GM12878 (cell line): ENCODE measurements around the gene RNASE7. TPM values are rescaled to one million over a fixed set of nuclear protein-coding genes. Genes with fewer than 3 reads are reported as not detected.

Source experiments
- ATAC-seq: fragments of 200-7000 bp; cut with Tn5 transposase; 3 replicates; pipeline ENCODE4 v1.9.1; 2020; ENCODE audit warnings: mild to moderate bottlenecking, moderate library complexity
- BruUV-seq: library from RNA; stranded (reverse); fragments of 400-500 nt; replicated peaks from 2 replicates; lab custom pipeline; 2021; lab: Mats Ljungman, UMichigan
- CTCF ChIA-PET: fragments of 300-600 bp; sonication (Branson Sonifier 250); formaldehyde crosslinking; extraction: SDS; loops from one replicate; lab custom pipeline; 2021; ENCODE audit warnings: inconsistent platforms; lab: Yijun Ruan, JAX
- POLR2A ChIA-PET: fragments of 350-600 bp; formaldehyde crosslinking; extraction: SDS; loops from one replicate; lab custom pipeline; 2021; ENCODE audit warnings: inconsistent platforms; lab: Charles Lee
- RAD21 ChIA-PET: fragments of 300-600 bp; sonication (Branson Sonifier 250); formaldehyde crosslinking; loops from one replicate; lab custom pipeline; 2023; ENCODE audit warnings: antibody characterized with exemption; ENCODE audit not compliant: unreplicated experiment; lab: Charles Lee
- SMC1A ChIA-PET: fragments of 300-600 bp; sonication (Branson Sonifier 250); formaldehyde crosslinking; loops from one replicate; lab custom pipeline; 2023; ENCODE audit not compliant: unreplicated experiment, uncharacterized antibody; lab: Charles Lee
- DNase-seq: peaks from one replicate; pipeline ENCODE4 v3.0.0-alpha.2; 2011; ENCODE audit warnings: low read depth, low spot score
- FAIRE-seq: peaks from 3 replicates; lab custom pipeline; 2011; peaks lifted over from hg19 to GRCh38; lab: Jason Lieb, UNC
- H2AFZ ChIP-seq: 2 replicates; pipeline ENCODE4 v1.6.0; 2011; ENCODE audit warnings: low read depth, low read length, control low read depth; ENCODE audit not compliant: control insufficient read depth
- H3K27ac ChIP-seq: 2 replicates; pipeline ENCODE4 v1.5.1; 2011; ENCODE audit warnings: control low read depth; ENCODE audit not compliant: control insufficient read depth, insufficient read depth
- H3K27me3 ChIP-seq, 2 experiments: replicated peaks in 1 of 2; 2 replicates each; pipeline versions ENCODE4 v1.6.0 to v1.6.1; 2011; ENCODE audit warnings: low read length in 1 of 2; ENCODE audit not compliant: control insufficient read depth in 2 of 2, insufficient read depth in 2 of 2
- H3K36me3 ChIP-seq, 2 experiments: 2 replicates each; pipeline ENCODE4 v1.5.1; 2011; ENCODE audit warnings: low read length in 1 of 2; ENCODE audit not compliant: control insufficient read depth in 2 of 2, insufficient read depth in 2 of 2
- H3K4me1 ChIP-seq: 2 replicates; pipeline ENCODE4 v1.6.1; 2011; ENCODE audit warnings: mild to moderate bottlenecking, low read length, moderate library complexity, mixed read lengths; ENCODE audit not compliant: control insufficient read depth, insufficient read depth
- H3K4me2 ChIP-seq: 2 replicates; pipeline ENCODE4 v1.6.0; 2011; ENCODE audit warnings: control low read depth; ENCODE audit not compliant: control insufficient read depth, insufficient read depth
- H3K4me3 ChIP-seq: fragments of 200-600 bp; sonication (generic); 2 replicates; pipeline ENCODE4 v1.5.1; 2016
- H3K79me2 ChIP-seq: 2 replicates; pipeline ENCODE4 v1.6.0; 2011; ENCODE audit warnings: low read length; ENCODE audit not compliant: control insufficient read depth, insufficient read depth
- H3K9ac ChIP-seq: 2 replicates; pipeline ENCODE4 v1.8.0; 2011; ENCODE audit warnings: low read length, control low read depth, mixed read lengths; ENCODE audit not compliant: control insufficient read depth, insufficient read depth
- H3K9me3 ChIP-seq: replicated peaks from 3 replicates; pipeline ENCODE4 v1.5.1; 2011; ENCODE audit warnings: mild to moderate bottlenecking, low read length; ENCODE audit not compliant: control insufficient read depth, insufficient read depth
- H4K20me1 ChIP-seq: 2 replicates; pipeline ENCODE4 v1.6.0; 2011; ENCODE audit not compliant: control insufficient read depth, insufficient read depth
- BCL11A ChIP-seq: IDR thresholded peaks from 2 replicates; pipeline ENCODE4 v1.6.1; 2011; ENCODE audit warnings: low read depth, low read length
- CUX1 ChIP-seq: IDR thresholded peaks from 2 replicates; pipeline ENCODE4 v1.6.1; 2012; ENCODE audit warnings: improper control_type of control experiment, low read depth, low read length; ENCODE audit not compliant: insufficient replicate concordance
- MEF2B ChIP-seq: fragments of 450-650 bp; IDR thresholded peaks from 2 replicates; pipeline ENCODE4 v1.6.1; 2018; ENCODE audit warnings: mild to moderate bottlenecking, moderate library complexity; ENCODE audit not compliant: partially characterized antibody, poor library complexity, severe bottlenecking
- NFXL1 ChIP-seq: fragments of 450-650 bp; IDR thresholded peaks from 2 replicates; pipeline ENCODE4 v1.6.1; 2017; ENCODE audit warnings: antibody characterized with exemption, mild to moderate bottlenecking, borderline replicate concordance
- RB1 ChIP-seq: fragments of 450-650 bp; formaldehyde crosslinking; IDR thresholded peaks from 2 replicates; pipeline ENCODE4 v1.6.1; 2017; ENCODE audit warnings: mild to moderate bottlenecking, borderline replicate concordance
- USF2 ChIP-seq: IDR thresholded peaks from 2 replicates; pipeline ENCODE4 v1.6.1; 2011; ENCODE audit warnings: low read depth, low read length, improper control_type of control experiment, borderline replicate concordance
- ZBTB11 ChIP-seq: fragments of 450-650 bp; formaldehyde crosslinking; IDR thresholded peaks from 2 replicates; pipeline ENCODE4 v1.5.0; 2022; ENCODE audit warnings: mild to moderate bottlenecking, missing genetic modification characterization
- ZSCAN29 ChIP-seq: fragments of 450-650 bp; IDR thresholded peaks from 2 replicates; pipeline ENCODE4 v1.6.1; 2017; ENCODE audit warnings: mild to moderate bottlenecking, moderate library complexity
- WGBS: methylation state at CpG from one replicate; pipeline ENCODE4 v1.1.6; 2016; ENCODE audit warnings: low lambda C conversion rate; ENCODE audit not compliant: insufficient replicate concordance, insufficient coverage; ENCODE audit errors: missing lambda C conversion rate; 5-methylcytosine and 5-hydroxymethylcytosine counted together
- in situ Hi-C: fragments of 300-500 bp; cut with MboI; formaldehyde crosslinking; loops from 9 replicates; pipeline ENCODE4 v1.14.3; 2018; ENCODE audit warnings: mixed read lengths
- intact Hi-C: fragments of 100-400 bp; cut with micrococcal nuclease; formaldehyde crosslinking; loops from one replicate; pipeline ENCODE4 v1.14.2; 2022; ENCODE audit not compliant: unreplicated experiment
- polyA plus RNA-seq, 11 experiments: library from polyadenylated mRNA; depleted of rRNA in 4 of 11; unstranded in 6 of 11; stranded (reverse) in 5 of 11; fragments of >200 nt; fragmentation: Nextera tagmentation in 4 of 11; fragmentation: Illumina TruSeq in 1 of 11; extraction: Ambion mirVana in 4 of 11; extraction: Trizol in 1 of 11; gene quantifications; 1 replicate in 1 of 11; 2 replicates in 10 of 11; pipeline versions ENCODE4 v1.2.1 to v1.2.3, GENCODE V29; 2011 to 2016; ENCODE audit warnings: inconsistent platforms in 2 of 11, missing spikeins in 2 of 11, low read depth in 1 of 11
- total RNA-seq, 4 experiments: library from RNA; depleted of rRNA in 3 of 4; stranded (reverse); fragments of >200 nt in 3 of 4; fragmentation: Illumina TruSeq in 1 of 4; extraction: Trizol in 1 of 4; gene quantifications; 2 replicates each; pipeline versions ENCODE4 v1.2.1 to v1.2.3, GENCODE V29; 2013 to 2021
- TF ChIP-seq, protein P1 (sequence below): fragments of 450-650 bp; IDR thresholded peaks from 2 replicates; pipeline ENCODE4 v1.6.1; 2017; ENCODE audit warnings: mild to moderate bottlenecking, low read depth, inconsistent platforms; ENCODE audit not compliant: poor library complexity, severe bottlenecking
- TF ChIP-seq, protein P2 (sequence below): IDR thresholded peaks from 2 replicates; pipeline ENCODE4 v1.6.1; 2012; ENCODE audit warnings: low read depth, low read length, improper control_type of control experiment

RNASE7 gene
- total and polyA plus RNA-seq, 10 of the 15 experiments (the other 5 are each of a cell fraction or from before 2014, with no cell fraction given), result not detected

DNA sequence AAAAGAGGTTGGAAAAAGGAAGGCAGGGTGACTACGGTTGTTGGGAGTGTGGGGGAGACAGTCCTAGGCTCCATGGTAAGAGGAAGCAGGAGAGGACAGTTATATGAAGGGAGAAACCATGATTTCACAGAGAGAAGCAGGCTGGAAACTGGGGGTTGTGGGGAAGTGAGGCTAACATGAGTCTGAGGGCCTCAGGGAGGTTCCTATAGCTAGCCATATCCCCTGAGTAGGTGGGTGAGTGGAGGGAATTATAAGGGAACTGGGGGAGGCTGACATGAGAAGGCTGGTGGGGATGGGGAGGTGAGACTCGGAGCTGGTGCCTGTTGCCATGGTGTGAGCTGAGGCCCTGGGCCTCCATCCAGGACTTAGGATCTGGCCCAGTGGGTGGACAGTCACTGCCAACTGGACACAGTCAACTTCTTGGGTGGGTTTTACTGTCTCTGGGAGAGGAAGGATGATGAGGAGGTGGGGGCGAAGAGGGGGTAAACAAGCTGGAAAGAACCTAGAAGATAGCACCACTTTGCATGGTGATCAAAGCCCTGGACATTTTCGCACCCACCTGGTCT lies 8.9 kb upstream of the RNASE7 start:
- Histone ChIP-seq H3K79me2 (no peaks in the 10 kb centered on the region), H3K4me1 (peaks cover 8% of the 10 kb centered on the region), H3K36me3 (no peaks in the 10 kb centered on the region), H4K20me1 (no peaks in the 10 kb centered on the region), H3K9me3 (no peaks in the 10 kb centered on the region), H3K27ac (no peak overlapping the region), H3K9ac (no peak overlapping the region), H3K27me3 (peaks cover 0 to 9% of the 10 kb centered on the region in 2 experiments; a peak in 2 of 4 replicates), H3K4me3 (no peak overlapping the region), H2AFZ (no peak overlapping the region), H3K4me2 (no peak overlapping the region)
- TF ChIP-seq, protein P1, sequence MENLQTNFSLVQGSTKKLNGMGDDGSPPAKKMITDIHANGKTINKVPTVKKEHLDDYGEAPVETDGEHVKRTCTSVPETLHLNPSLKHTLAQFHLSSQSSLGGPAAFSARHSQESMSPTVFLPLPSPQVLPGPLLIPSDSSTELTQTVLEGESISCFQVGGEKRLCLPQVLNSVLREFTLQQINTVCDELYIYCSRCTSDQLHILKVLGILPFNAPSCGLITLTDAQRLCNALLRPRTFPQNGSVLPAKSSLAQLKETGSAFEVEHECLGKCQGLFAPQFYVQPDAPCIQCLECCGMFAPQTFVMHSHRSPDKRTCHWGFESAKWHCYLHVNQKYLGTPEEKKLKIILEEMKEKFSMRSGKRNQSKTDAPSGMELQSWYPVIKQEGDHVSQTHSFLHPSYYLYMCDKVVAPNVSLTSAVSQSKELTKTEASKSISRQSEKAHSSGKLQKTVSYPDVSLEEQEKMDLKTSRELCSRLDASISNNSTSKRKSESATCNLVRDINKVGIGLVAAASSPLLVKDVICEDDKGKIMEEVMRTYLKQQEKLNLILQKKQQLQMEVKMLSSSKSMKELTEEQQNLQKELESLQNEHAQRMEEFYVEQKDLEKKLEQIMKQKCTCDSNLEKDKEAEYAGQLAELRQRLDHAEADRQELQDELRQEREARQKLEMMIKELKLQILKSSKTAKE, result no peak
- TF ChIP-seq, protein P2, sequence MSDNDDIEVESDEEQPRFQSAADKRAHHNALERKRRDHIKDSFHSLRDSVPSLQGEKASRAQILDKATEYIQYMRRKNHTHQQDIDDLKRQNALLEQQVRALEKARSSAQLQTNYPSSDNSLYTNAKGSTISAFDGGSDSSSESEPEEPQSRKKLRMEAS, result no peak
- TF ChIP-seq ZSCAN29 (no peak), CUX1 (no peak), USF2 (no peak), NFXL1 (no peak), BCL11A (no peak), RB1 (no peak), MEF2B (no peak), ZBTB11 (no peak)
- CTCF ChIA-PET, result interaction anchor here (1.3 to 3.2 kb wide), 4 partner anchors 18 to 72 kb away, joined by 4 to 12 read pairs (median 8); no protein-coding TSS in a partner anchor
- POLR2A ChIA-PET, result no interaction called here
- FAIRE-seq (no peak), ATAC-seq (no peak), DNase-seq (no peak)
- BruUV-seq, result no TSS peak
- RAD21 ChIA-PET, result interaction anchor here (1.5 kb wide), 1 partner anchor 19 kb away, joined by 3 read pairs; no protein-coding TSS in a partner anchor
- in situ Hi-C loops, result no loop called here
- SMC1A ChIA-PET, result no interaction called here
- WGBS, result 13% methylated on average over 4 of the region's 4 CpGs
- intact Hi-C loops, result no loop called here
